GM23338 (cell line): ENCODE measurements around the gene CETP. TPM values are rescaled to one million over a fixed set of nuclear protein-coding genes. Genes with fewer than 3 reads are reported as not detected.
A peak's percentile ranks its signal among the peaks of the same experiment; 100 is the strongest.

Source experiments
- ATAC-seq: fragments of 200-7000 bp; cut with Tn5 transposase; 3 replicates; pipeline ENCODE4 v1.9.1; 2020
- DNase-seq: peaks from one replicate; pipeline ENCODE4 v3.0.0-alpha.2; 2015; ENCODE audit warnings: low spot score
- H2AFZ ChIP-seq: fragments of 200-600 bp; sonication (generic); 2 replicates; pipeline ENCODE4 v1.8.0; 2016; ENCODE audit warnings: antibody characterized with exemption, mild to moderate bottlenecking, moderate library complexity
- H3F3A ChIP-seq: fragments of 200-600 bp; sonication (generic); replicated peaks from 2 replicates; pipeline ENCODE4 v1.8.0; 2017; ENCODE audit warnings: antibody characterized with exemption, mixed run types, low read depth
- H3K27ac ChIP-seq: fragments of 200-600 bp; sonication (generic); 2 replicates; pipeline ENCODE4 v1.6.1; 2016; ENCODE audit warnings: low read depth
- H3K27me3 ChIP-seq: fragments of 200-600 bp; sonication (generic); 2 replicates; pipeline ENCODE4 v1.8.0; 2016; ENCODE audit warnings: mild to moderate bottlenecking, mixed run types, moderate library complexity; ENCODE audit not compliant: insufficient read depth
- H3K36me3 ChIP-seq: fragments of 200-600 bp; sonication (generic); 2 replicates; pipeline ENCODE4 v1.8.0; 2016; ENCODE audit warnings: mild to moderate bottlenecking; ENCODE audit not compliant: insufficient read depth
- H3K4me1 ChIP-seq: fragments of 200-600 bp; sonication (generic); 2 replicates; pipeline ENCODE4 v1.8.0; 2016; ENCODE audit warnings: mild to moderate bottlenecking, moderate library complexity; ENCODE audit not compliant: insufficient read depth
- H3K4me2 ChIP-seq: fragments of 200-600 bp; sonication (generic); 2 replicates; pipeline ENCODE4 v1.7.1; 2017; ENCODE audit warnings: mixed run types
- H3K4me3 ChIP-seq: fragments of 200-600 bp; sonication (generic); 2 replicates; pipeline ENCODE4 v1.6.1; 2016; ENCODE audit warnings: mixed run types
- H3K79me2 ChIP-seq: fragments of 200-600 bp; sonication (generic); replicated peaks from 2 replicates; pipeline ENCODE4 v1.8.0; 2017; ENCODE audit warnings: mild to moderate bottlenecking; ENCODE audit not compliant: insufficient read depth
- H3K9me2 ChIP-seq: fragments of 200-600 bp; sonication (generic); 2 replicates; pipeline ENCODE4 v1.8.0; 2017; ENCODE audit not compliant: insufficient read depth
- H4K20me1 ChIP-seq: fragments of 200-600 bp; sonication (generic); replicated peaks from 2 replicates; pipeline ENCODE4 v1.8.0; 2017; ENCODE audit warnings: mild to moderate bottlenecking; ENCODE audit not compliant: insufficient read depth
- H3K27ac Mint-ChIP-seq: 2 replicates; pipeline ENCODE4 v1.8.0; 2020; ENCODE audit warnings: inconsistent platforms, mild to moderate bottlenecking, moderate library complexity, mixed read lengths
- H3K27me3 Mint-ChIP-seq: 3 replicates; pipeline ENCODE4 v1.8.0; 2022; ENCODE audit warnings: low read depth, mild to moderate bottlenecking, moderate library complexity, mixed read lengths, inconsistent platforms; ENCODE audit not compliant: insufficient read depth, poor library complexity
- H3K36me3 Mint-ChIP-seq: 3 replicates; pipeline ENCODE4 v1.8.0; 2021; ENCODE audit warnings: low read depth, mild to moderate bottlenecking, inconsistent platforms, moderate library complexity, mixed read lengths
- H3K4me1 Mint-ChIP-seq: 3 replicates; pipeline ENCODE4 v1.8.0; 2020; ENCODE audit warnings: mild to moderate bottlenecking, inconsistent platforms, mixed read lengths
- H3K4me3 Mint-ChIP-seq: 3 replicates; pipeline ENCODE4 v1.8.0; 2021; ENCODE audit warnings: moderate library complexity, mild to moderate bottlenecking, inconsistent platforms, mixed read lengths
- H3K9me3 Mint-ChIP-seq: 3 replicates; pipeline ENCODE4 v1.8.0; 2020; ENCODE audit warnings: moderate library complexity, mild to moderate bottlenecking, inconsistent platforms, mixed read lengths
- CTCF ChIP-seq, 2 experiments: fragments of 200-600 bp in 1 of 2; sonication (generic) in 1 of 2; conservative IDR thresholded peaks; 2 replicates each; pipeline versions ENCODE4 v1.5.1 to v1.6.1; 2016 to 2017; ENCODE audit warnings: antibody characterized with exemption in 2 of 2, low read depth in 2 of 2, mild to moderate bottlenecking in 2 of 2, moderate library complexity in 1 of 2
- ETS1 ChIP-seq: IDR thresholded peaks from 2 replicates; pipeline ENCODE4 v1.6.1; 2016; ENCODE audit warnings: antibody characterized with exemption
- EZH2phosphoT487 ChIP-seq: fragments of 200-600 bp; sonication (generic); IDR thresholded peaks from one replicate; pipeline ENCODE4 v1.8.1; 2018; ENCODE audit warnings: antibody characterized with exemption; ENCODE audit not compliant: unreplicated experiment
- JUNB ChIP-seq: IDR thresholded peaks from one replicate; pipeline ENCODE4 v1.6.1; 2016; ENCODE audit warnings: antibody characterized with exemption; ENCODE audit not compliant: unreplicated experiment
- NANOG ChIP-seq: IDR thresholded peaks from 2 replicates; pipeline ENCODE4 v1.6.1; 2016; ENCODE audit warnings: antibody characterized with exemption, borderline replicate concordance
- STAT1 ChIP-seq: IDR thresholded peaks from one replicate; pipeline ENCODE4 v1.6.1; 2016; ENCODE audit warnings: antibody characterized with exemption; ENCODE audit not compliant: unreplicated experiment
- ZNF114 ChIP-seq: fragments of 250-450 bp; sonication (Bioruptor Pico); IDR thresholded peaks from 2 replicates; pipeline ENCODE4 v1.5.0; 2020; ENCODE audit warnings: mild to moderate bottlenecking, moderate library complexity
- ZNF462 ChIP-seq: fragments of 250-450 bp; sonication (Bioruptor Pico); IDR thresholded peaks from 2 replicates; pipeline ENCODE4 v1.5.0; 2020; ENCODE audit warnings: mild to moderate bottlenecking, moderate library complexity
- polyA plus RNA-seq: library from polyadenylated mRNA; unstranded; fragments of >200 nt; fragmentation: Nextera tagmentation; extraction: Ambion mirVana; gene quantifications from 2 replicates; pipeline ENCODE4 v1.2.1, GENCODE V29; 2016
- total RNA-seq: library from RNA; depleted of rRNA; stranded (reverse); fragments of >200 nt; shearing (Covaris generic); gene quantifications from 2 replicates; pipeline ENCODE4 v1.2.3, GENCODE V29; 2014

CETP gene
- total and polyA plus RNA-seq, 2 experiments from 2014 or later: not detected

GRCh38 chr16:56944954-56945839 is 16.6 kb upstream of the CETP start (continued):
- TF ChIP-seq CTCF (conservative IDR thresholded peaks at IDR 0.05; ENCODE audit: low read depth in 2 of 2) (no peak), NANOG (no peak), ETS1 (no peak), JUNB (no peak)

- H2AFZ ChIP-seq: no peak overlapping the region
Observed at GRCh38 chr16:56945847-56946527, 15.8 kb upstream of the CETP start.

More at GRCh38 chr16:56945847-56946527, 15.8 kb upstream of the CETP start:
- Mint-ChIP-seq H3K36me3 (peaks cover 39% of the 10 kb centered on the region), H3K27me3 (peaks cover 7% of the 10 kb centered on the region), H3K27ac (no peak overlapping the region), H3K4me1 (peaks cover 13% of the 10 kb centered on the region), H3K9me3 (no peaks in the 10 kb centered on the region), H3K4me3 (no peak overlapping the region)
- Histone ChIP-seq H3K4me1 (no peaks in the 10 kb centered on the region), H3K4me3 (no peak overlapping the region), H3F3A (no peaks in the 10 kb centered on the region), H3K9me2 (no peaks in the 10 kb centered on the region), H3K27me3 (no peaks in the 10 kb centered on the region), H3K27ac (peak overlapping the region; percentile 63; the same call in 1 of the 2 replicates), H3K36me3 (peaks cover 31% of the 10 kb centered on the region), H3K4me2 (no peak overlapping the region), H3K79me2 (no peaks in the 10 kb centered on the region), H4K20me1 (peaks cover 5% of the 10 kb centered on the region; the same call in 1 of the 2 replicates)
- ATAC-seq: no peak
- no peak for DNase-seq
- no peak for TF ChIP-seq STAT1
- TF ChIP-seq ZNF462: no peak
- TF ChIP-seq CTCF (conservative IDR thresholded peaks at IDR 0.05; ENCODE audit: low read depth in 2 of 2): no peak
- no peak for TF ChIP-seq EZH2phosphoT487
- no peak for TF ChIP-seq ZNF114 (CRISPR knock-in tag)
